Measurements from ENCODE around the gene MRPL14. TPM values are rescaled to one million over a fixed set of nuclear protein-coding genes. Genes with fewer than 3 reads are reported as not detected.

MRPL14 gene
- total and polyA plus RNA-seq, 2 experiments from 2014 or later = 62.6 to 191 TPM

DNA sequence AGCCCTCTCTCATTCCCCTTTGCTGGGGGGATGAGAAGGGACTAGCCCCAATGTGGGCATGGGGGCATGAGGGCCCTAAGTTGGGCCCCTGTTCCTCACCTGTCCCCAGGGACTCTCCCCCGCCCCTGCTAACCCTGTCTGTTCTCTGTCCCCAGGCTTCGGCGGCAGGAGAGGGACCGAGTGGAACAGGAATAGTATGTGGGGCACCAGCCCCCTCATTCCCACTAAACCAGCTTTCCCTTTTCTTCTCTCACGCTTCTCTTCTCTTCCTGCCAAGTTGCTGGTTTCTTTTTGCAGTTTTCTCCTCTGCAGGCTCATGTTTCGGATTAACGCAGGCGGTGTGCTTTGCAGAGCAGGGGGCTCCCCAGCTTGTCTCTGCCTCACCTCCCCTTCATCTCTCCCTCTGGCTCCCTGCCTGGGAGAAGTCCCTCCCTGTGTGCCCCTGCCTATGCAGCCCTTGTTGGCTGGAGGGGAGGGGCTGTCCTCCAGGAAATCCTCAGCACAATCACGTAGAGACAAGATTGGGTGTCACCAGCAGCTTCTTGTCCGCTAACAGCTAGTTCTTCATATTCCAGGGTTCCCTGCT lies 8.0 kb upstream of the MRPL14 start:
- no peaks in the 10 kb centered on the region for H3K27me3 ChIP-seq (ENCODE audit: insufficient read depth)
- H3K4me2 ChIP-seq = no peak overlapping the region
- no peak overlapping the region for H3K4me3 ChIP-seq
- H4K20me1 ChIP-seq (replicated peaks; ENCODE audit: insufficient read depth) = peaks cover 7% of the 10 kb centered on the region
- no peaks in the 10 kb centered on the region; the same call in 1 of the 2 replicates for H3K36me3 ChIP-seq (ENCODE audit: insufficient read depth)
- Mint-ChIP-seq H3K4me3 (no peak overlapping the region; the same call in 2 of the 3 replicates), H3K4me1 (peaks cover 53% of the 10 kb centered on the region), H3K27ac (no peak overlapping the region), H3K36me3 (ENCODE audit: low read depth) (peaks cover 20% of the 10 kb centered on the region), H3K9me3 (no peaks in the 10 kb centered on the region; the same call in 2 of the 3 replicates), H3K27me3 (ENCODE audit: insufficient read depth, low read depth, poor library complexity) (peaks cover 22% of the 10 kb centered on the region)
- no peak for DNase-seq (ENCODE audit: low spot score)
- H3K9me2 ChIP-seq (ENCODE audit: insufficient read depth) = no peaks in the 10 kb centered on the region
- H2AFZ ChIP-seq = no peak overlapping the region
- TF ChIP-seq NANOG (IDR thresholded peaks at IDR 0.05; ENCODE audit: borderline replicate concordance) = no peak
- no peak for TF ChIP-seq CREB1 (CRISPR knock-in tag; IDR thresholded peaks at IDR 0.05; ENCODE audit: low read depth)
- no peak for TF ChIP-seq EZH2 (IDR thresholded peaks at IDR 0.05; ENCODE audit: low read depth, unreplicated experiment)
- no peak for TF ChIP-seq POLR2AphosphoS5 (IDR thresholded peaks at IDR 0.05; ENCODE audit: low read depth)
- TF ChIP-seq, protein P1, sequence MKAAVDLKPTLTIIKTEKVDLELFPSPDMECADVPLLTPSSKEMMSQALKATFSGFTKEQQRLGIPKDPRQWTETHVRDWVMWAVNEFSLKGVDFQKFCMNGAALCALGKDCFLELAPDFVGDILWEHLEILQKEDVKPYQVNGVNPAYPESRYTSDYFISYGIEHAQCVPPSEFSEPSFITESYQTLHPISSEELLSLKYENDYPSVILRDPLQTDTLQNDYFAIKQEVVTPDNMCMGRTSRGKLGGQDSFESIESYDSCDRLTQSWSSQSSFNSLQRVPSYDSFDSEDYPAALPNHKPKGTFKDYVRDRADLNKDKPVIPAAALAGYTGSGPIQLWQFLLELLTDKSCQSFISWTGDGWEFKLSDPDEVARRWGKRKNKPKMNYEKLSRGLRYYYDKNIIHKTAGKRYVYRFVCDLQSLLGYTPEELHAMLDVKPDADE (IDR thresholded peaks at IDR 0.05) = no peak
- no peak for TF ChIP-seq STAT1 (IDR thresholded peaks at IDR 0.05; ENCODE audit: unreplicated experiment)
- peaks cover 8% of the 10 kb centered on the region; the same call in 1 of the 2 replicates for H3K79me2 ChIP-seq (replicated peaks; ENCODE audit: insufficient read depth)
- H3K4me1 ChIP-seq (ENCODE audit: insufficient read depth) = peaks cover 30% of the 10 kb centered on the region
- H3K27ac ChIP-seq (ENCODE audit: low read depth) = no peak overlapping the region
- H3F3A ChIP-seq (replicated peaks; ENCODE audit: low read depth) = 0 out of 2 replicates have a peak, but pooled peaks cover 6% of the 10 kb centered on the region
- ATAC-seq = no peak

DNA sequence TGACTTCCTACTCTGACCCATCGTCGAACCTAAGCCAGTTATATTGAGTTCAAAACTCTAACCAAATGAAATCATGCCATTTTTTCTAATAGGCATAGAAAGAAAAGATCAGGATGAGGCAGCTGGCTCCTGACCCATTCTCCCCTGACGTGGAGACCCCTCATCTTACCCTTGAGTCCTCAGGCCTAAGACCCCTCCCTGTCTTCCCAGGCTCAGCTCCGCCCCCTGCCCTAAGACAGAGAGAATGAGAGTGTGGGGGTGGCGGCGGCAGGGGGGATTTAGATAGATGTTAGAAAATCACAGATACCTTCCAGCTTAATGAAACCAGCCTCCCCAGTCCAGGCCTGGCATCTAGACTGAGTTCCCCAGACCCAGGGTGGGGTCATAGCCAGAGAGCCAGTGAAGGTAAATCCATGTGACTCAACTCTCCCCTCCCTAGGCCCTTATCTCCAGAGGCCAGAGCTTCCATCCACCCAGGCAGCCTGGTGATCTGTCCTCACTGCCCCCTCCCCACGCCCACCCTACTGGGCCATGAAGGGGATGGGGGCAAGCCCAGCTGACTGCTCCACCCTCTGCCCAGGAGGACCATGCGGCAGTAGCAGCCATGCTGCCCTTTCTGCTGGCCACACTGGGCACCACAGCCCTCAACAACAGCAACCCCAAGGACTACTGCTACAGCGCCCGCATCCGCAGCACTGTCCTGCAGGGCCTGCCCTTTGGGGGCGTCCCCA lies 6.9 kb upstream of the MRPL14 start:
- ATAC-seq = peak; percentile 12; the same call in 2 of the 3 replicates
- no peak for DNase-seq (ENCODE audit: low spot score)
- H3K9me3 Mint-ChIP-seq = no peaks in the 10 kb centered on the region; the same call in 2 of the 3 replicates
- peaks cover 19% of the 10 kb centered on the region for H3K27me3 Mint-ChIP-seq (ENCODE audit: insufficient read depth, low read depth, poor library complexity)
- Histone ChIP-seq H3K4me2 (peak overlapping the region; percentile 76), H4K20me1 (replicated peaks; ENCODE audit: insufficient read depth) (peaks cover 11% of the 10 kb centered on the region), H3K27me3 (ENCODE audit: insufficient read depth) (no peaks in the 10 kb centered on the region), H3F3A (replicated peaks; ENCODE audit: low read depth) (0 out of 2 replicates have a peak, but pooled peaks cover 12% of the 10 kb centered on the region), H2AFZ (no peak overlapping the region), H3K36me3 (ENCODE audit: insufficient read depth) (no peaks in the 10 kb centered on the region), H3K79me2 (replicated peaks; ENCODE audit: insufficient read depth) (peaks cover 15% of the 10 kb centered on the region), H3K4me3 (no peak overlapping the region), H3K27ac (ENCODE audit: low read depth) (0 out of 2 replicates have a peak overlapping the region, but pooled peaks have one; percentile 59), H3K4me1 (ENCODE audit: insufficient read depth) (peaks cover 30% of the 10 kb centered on the region), H3K9me2 (ENCODE audit: insufficient read depth) (no peaks in the 10 kb centered on the region)
- H3K36me3 Mint-ChIP-seq (ENCODE audit: low read depth) = peaks cover 17% of the 10 kb centered on the region
- peak overlapping the region; percentile 74; the same call in 1 of the 2 replicates for H3K27ac Mint-ChIP-seq
- peak overlapping the region; percentile 3; the same call in 1 of the 3 replicates for H3K4me3 Mint-ChIP-seq
- peaks cover 53% of the 10 kb centered on the region for H3K4me1 Mint-ChIP-seq
- TF ChIP-seq EZH2 (IDR thresholded peaks at IDR 0.05; ENCODE audit: low read depth, unreplicated experiment) = no peak
- TF ChIP-seq, protein P2, sequence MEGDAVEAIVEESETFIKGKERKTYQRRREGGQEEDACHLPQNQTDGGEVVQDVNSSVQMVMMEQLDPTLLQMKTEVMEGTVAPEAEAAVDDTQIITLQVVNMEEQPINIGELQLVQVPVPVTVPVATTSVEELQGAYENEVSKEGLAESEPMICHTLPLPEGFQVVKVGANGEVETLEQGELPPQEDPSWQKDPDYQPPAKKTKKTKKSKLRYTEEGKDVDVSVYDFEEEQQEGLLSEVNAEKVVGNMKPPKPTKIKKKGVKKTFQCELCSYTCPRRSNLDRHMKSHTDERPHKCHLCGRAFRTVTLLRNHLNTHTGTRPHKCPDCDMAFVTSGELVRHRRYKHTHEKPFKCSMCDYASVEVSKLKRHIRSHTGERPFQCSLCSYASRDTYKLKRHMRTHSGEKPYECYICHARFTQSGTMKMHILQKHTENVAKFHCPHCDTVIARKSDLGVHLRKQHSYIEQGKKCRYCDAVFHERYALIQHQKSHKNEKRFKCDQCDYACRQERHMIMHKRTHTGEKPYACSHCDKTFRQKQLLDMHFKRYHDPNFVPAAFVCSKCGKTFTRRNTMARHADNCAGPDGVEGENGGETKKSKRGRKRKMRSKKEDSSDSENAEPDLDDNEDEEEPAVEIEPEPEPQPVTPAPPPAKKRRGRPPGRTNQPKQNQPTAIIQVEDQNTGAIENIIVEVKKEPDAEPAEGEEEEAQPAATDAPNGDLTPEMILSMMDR (conservative IDR thresholded peaks at IDR 0.05; ENCODE audit: low read depth in 2 of 2) = 0 out of 4 replicates have a peak, but pooled peaks of 1 of the 2 experiments have one; percentile 8

Measured in GM23338 (cell line).